ENCODE data around the gene IFRD1.

- TF ChIP-seq CTCF (IDR thresholded peaks at IDR 0.05; ENCODE audit: extremely low read depth in 1 of 2, insufficient read depth in 1 of 2, low read depth in 1 of 2, low read length in 2 of 2) (no peak), POLR2AphosphoS5 (IDR thresholded peaks at IDR 0.05; ENCODE audit: insufficient read depth, low read depth, low read length) (no peak), JUN (IDR thresholded peaks at IDR 0.05; ENCODE audit: borderline replicate concordance, insufficient read depth, insufficient read length, low read depth) (no peak), POLR2A (IDR thresholded peaks at IDR 0.05; ENCODE audit: low read depth, low read length) (no peak), EZH2 (IDR thresholded peaks at IDR 0.05; ENCODE audit: borderline replicate concordance, low read depth, low read length, severe bottlenecking) (no peak), MAX (IDR thresholded peaks at IDR 0.05; ENCODE audit: insufficient read depth, insufficient read length) (no peak), GATA2 (IDR thresholded peaks at IDR 0.05; ENCODE audit: insufficient read depth, insufficient read length, low read depth, low read length) (no peak), MYC (IDR thresholded peaks at IDR 0.05; ENCODE audit: low read depth, low read length) (no peak)
These were observed 19.6 kb upstream of the IFRD1 start for GRCh38 chr7:112430649-112431048.
